Uterus (tissue), 2 donors: ENCODE data around the gene EMP3.

Experiments used
- CTCF ChIP-seq, 4 experiments: fragments of 200-600 bp in 2 of 4; fragments of 450-650 bp in 2 of 4; sonication (generic) in 2 of 4; IDR thresholded peaks; one replicate each; pipeline ENCODE4 v1.5.1; 2016 to 2019; ENCODE audit warnings: antibody characterized with exemption in 4 of 4, mild to moderate bottlenecking in 2 of 4, moderate library complexity in 1 of 4
- POLR2A ChIP-seq, 2 donors: fragments of 450-650 bp; IDR thresholded peaks; one replicate each; pipeline ENCODE4 v1.6.1; 2016; ENCODE audit warnings: antibody characterized with exemption in 2 of 2, mild to moderate bottlenecking in 1 of 2, moderate library complexity in 1 of 2

- TF ChIP-seq CTCF (IDR thresholded peaks at IDR 0.05) (no peak), POLR2A (IDR thresholded peaks at IDR 0.05) (no peak)
Measured at GRCh38 chr19:48308631-48309586, 16.4 kb upstream of the EMP3 start.
